NOMO-1 treated with dmso at 0.1 percent for 144 hours (cell line): ENCODE results near the gene PERM1.
"Not testable (repeated sequence)": the region's sequence is repeated elsewhere in the genome, so short reads cannot be mapped to it uniquely, and the experiment has no call there.

Experiments used
- DNase-seq: peaks from one replicate; lab custom pipeline; 2025; ENCODE audit not compliant: unreplicated experiment; lab: John Stamatoyannopoulos, UW

Gene PERM1

DNA sequence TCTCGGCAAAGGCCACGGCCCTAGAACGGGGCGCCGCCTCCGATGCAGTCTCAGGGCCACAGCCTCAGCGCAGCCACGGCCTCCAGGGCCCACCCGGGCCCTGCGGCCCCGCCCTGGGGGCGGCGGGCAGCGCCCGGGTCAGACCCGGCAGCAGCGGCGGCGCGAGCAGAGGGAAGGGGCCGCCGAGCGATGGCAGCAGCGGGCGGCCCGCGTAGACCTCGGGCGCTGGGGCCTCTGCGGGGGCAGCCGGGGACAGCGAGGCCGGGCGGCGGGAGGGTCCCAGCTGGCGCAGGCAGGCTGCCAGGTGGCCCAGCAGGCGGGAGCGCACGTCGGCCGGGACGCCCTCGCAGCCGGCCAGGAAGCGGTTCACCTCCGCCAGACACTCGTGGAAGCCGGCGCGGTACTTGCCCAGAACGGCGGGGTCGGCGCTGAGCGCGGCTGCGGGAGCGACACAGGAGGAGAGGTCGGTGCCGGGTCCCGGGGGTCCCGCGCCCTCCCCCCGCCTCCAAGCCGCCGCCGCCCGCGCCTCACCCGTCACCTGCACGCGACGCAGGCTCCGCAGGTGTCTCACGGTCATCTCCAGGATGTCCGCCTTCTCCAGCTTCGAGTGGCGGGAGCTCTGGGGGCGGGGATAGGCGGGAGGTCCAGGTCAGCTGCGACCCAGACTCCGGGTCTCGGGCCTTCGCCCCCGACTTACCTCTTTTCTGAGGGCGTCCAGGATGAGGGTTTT lies 17.3 kb upstream of the PERM1 start:
- no peak for DNase-seq

DNA sequence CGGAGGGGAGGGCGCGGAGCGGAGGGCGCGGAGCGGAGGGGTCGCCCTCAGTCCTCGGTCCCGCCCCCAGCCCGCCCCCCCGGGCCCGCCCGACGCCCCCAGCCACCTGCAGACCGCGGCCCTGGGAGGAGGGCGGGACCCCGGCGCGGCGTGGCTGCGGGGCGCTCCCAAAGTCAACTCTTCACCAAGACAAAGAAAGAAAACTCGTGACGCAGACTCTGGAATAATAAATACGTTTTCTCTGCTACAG lies 16.8 kb upstream of the PERM1 start:
- no peak for DNase-seq

DNA sequence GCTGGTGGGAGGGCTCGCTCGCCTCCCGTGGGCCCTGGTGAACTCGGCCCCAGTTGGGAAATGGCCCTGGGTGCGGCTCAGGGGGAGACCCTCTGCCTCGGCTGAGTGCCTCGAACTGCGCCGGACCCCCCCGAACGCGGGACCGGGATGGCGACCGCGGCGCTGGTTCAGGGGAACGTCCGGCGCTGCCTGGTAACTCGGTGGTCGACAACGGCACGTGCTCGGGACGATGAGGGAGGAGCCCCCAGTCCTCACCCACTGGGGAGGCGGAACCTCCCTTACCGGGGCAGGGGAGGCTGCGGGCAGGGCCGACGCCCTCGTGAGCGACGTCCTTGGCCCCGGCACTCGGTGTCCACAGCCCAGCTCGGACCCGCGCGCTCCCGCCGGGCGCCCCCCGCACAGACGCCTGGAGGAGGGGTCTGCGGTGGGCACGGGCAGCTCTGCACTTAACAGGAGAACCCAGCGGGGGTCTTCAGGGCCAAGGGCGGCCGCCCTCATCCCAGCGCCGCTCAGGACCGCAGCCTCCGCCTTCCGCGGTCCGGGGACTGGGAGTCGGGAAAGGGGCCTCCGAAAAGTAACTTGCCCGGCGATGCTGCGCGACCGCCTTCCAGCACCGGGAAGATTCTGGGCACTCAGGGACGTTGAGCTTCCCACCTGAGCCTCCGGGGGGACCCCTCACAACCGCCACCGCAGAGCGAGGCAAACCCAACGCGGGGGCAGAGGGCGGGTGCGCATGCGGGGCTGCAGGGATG lies 16.3 kb upstream of the PERM1 start:
- no peak for DNase-seq

DNA sequence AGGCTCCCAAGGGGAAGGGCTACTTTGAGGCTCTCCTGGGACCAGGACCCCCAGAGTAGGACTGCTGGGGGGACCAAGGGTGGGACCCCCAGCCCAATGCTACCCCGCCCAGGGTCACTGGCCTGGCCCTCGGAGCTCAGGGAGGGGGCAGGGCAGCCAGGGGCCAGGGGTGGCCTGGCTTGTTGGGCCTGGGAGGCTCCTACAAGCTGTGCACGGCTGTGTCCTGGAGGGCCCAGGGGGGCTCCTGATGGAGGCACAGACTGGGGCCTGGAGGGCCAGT lies 15.8 kb upstream of the PERM1 start:
- DNase-seq = no peak

DNA sequence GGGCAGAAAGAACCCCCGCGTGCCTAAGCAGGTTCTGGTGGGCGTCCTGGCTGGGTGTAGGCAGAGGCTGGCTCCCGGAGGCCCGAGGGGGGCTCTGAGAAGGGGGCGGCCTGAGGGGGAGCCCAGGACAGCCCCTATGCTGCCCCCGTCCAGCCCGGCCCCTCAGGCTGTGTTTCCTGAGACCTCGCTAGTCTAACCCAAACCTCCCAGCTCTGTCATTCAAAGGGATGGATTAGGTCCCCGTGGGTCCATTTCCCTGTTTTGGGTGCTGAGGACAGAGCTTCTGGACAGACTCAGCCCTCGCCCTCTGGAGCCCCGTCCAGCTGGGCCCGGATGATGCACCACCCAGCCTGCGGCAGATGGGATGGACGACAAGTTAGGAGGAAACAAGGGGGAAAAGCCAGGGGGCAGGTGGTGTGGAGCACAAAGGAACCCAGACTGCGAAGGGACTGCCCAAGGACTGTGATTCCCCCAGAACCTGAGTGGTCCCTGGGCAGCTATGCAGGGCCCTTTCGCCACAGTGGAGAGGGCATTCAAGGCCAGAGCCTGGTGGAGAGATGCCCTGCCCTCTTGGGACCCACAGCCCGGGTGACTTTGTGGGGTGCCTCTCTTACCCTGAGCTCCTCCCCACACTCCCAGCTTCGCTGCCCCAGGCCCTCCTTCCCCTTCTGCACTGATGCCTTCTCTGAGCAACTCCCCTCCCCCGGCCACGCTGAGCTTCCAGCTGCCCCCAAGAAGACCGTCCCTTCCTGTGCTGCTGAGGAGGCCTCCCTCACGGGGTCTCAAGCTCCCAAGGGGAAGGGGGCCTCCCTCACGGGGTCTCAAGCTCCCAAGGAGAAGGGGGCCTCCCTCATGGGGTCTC lies 15.2 kb upstream of the PERM1 start:
- DNase-seq = no peak

DNA sequence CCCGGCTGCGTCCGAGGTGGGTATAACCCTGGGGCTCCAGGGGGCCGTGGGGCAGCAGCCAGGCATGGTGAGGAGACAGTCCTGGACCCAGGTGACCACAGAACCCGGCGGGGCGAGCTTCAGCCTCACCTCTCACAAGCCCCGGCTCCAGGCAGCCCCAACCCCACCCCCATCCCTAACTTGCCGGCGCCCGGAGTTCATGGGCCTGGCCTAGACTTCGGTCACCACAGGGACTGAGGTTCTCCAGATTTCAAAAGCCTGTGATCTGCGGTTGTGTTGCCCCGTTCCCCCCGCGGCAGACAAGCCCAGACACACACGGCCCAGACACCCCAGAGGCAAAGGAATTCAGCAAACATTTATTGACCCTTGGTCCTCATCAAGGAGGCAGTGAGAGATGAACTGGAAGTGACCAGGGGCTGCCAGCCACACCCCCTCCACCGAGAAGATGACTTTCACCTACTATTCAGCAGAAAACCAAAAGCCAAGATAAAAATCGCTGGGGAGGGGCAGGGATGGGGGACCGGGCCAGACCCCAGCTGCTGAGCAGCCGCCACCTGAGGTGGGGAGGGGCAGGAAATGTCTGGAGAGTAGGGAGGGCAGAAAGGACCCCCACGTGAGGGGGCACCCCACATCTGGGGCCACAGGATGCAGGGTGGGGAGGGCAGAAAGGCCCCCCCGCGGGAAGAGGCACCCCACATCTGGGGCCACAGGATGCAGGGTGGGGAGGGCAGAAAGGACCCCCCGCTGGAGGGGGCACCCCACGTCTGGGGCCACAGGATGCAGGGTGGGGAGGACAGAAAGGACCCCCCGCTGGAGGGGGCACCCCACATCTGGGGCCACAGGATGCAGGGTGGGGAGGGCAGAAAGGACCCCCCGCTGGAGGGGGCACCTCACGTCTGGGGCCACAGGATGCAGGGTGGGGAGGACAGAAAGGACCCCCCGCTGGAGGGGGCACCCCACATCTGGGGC lies 14.1 kb upstream of the PERM1 start:
- no peak for DNase-seq

DNA sequence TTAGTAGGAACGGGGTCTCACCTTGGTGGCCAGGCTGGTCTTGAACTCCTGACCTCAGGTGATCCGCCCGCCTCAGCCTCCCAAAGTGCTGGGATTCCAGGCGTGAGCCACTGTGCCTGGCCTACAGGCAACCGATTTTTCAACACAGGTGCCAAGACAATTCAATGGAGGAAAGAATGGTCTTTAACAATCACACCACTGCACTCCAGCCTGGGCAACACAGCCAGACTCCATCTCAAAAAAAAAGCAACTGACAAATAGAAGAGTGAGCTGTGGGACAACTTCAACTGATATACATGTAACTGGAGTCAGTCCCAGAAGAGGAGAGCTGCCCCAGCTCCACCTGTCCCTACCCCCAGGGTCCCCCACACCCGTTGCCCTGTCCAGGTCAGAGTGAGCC lies 12.7 kb upstream of the PERM1 start:
- not testable (repeated sequence) for DNase-seq

DNA sequence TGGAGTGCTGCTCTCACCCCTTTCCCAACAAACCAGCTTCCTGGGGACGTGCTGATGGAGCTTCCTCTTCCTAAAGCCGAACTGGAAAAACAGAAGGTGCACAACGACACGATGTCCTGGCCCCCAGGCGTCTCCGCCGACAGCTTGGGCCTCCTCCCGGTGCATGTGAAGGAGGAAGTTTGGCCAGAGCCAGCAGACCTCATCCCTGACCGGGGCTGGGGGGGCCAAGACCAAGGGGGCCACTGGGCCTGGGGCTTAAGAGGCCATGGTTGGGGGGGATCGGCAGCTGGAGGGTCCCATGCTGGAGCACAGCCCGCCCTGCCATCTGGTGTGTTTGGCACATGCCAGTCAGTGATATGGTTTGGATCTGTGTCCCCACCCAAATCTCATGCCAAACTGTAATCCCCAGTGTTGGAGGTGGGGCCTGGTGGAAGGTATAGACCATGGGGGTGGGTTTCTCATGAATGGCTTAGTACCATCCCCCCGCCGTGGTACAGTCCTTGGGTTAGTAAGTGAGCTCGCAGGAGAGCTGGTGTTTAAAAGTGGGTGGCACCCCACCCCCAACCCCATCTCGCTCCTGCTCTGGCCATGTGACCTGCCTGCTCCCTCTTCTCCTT lies 11.6 kb upstream of the PERM1 start:
- DNase-seq = no peak

DNA sequence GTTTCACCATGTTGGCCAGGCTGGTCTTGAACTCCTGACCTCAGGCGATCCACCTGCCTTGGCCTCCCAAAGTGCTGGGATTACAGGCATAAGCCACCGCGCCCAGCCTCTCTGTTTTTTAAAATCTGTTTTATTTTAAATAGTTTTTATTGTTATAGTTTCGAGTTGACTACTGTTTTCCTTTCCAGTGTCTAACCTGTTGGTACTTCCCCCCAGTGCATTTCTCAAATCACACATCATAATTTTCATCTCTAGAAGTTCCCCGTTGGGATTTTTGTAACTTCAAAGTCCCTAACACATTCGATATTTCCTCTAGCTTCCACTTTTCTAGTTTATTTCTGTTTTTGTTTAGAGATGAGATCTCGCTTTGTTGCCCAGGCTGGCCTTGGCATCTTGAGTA lies 10.5 kb upstream of the PERM1 start:
- DNase-seq = no peak

DNA sequence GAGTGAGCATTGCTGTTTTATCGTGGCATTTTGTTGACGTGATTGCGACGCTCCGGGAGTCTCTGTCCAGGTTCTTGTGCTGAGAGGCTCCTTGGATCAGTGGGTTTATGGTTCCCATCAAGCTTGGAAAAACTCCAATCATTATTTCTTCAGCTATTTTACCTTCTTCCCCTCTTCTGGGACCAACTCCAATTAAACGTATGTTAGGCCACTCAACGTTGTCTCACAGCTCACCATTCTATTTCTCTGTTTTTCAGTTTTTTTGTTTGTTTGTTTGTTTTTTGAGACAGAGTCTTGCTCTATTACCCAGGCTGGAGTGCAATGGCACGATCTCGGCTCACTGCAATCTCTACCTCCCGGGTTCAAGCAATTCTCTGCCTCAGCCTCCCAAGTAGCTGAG lies 10.0 kb upstream of the PERM1 start:
- DNase-seq = no peak

DNA sequence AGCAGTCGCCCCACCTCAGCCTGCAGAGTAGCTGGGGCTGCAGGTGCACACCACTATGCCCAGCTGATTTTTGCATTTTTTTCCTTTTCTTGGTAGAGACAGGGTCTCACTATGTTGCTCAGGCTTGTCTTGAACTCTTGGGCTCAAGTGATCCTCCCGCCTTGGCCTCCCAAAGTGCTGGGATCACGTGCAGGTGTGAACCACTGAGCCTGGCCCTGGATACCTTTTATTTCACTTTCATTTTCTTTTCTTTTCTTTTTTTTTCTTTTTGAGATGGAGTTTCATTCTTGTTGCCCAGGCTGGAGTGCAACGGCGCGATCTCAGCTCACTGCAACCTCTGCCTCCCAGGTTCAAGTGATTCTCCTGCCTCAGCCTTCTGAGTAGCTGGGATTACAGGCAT lies 9.4 kb upstream of the PERM1 start:
- not testable (repeated sequence) for DNase-seq

DNA sequence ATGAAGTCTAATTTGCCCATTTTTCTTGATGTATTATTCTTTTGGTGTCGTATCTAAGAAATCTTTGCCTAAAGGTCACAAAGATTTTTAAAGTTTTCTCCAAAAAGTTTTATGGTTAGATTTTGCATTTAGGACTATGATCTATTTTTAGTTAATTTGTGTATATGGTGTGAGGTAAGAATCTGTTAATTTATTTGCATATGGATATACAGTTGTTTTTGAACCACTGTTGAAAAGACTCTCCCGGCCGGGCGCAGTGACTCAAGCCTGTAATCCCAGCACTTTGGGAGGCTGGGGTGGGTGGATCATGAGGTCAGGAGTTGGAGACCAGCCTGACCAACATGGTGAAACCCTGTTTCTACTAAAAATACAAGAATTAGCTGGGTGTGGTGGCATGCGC lies 6.2 kb upstream of the PERM1 start:
- not testable (repeated sequence) for DNase-seq

DNA sequence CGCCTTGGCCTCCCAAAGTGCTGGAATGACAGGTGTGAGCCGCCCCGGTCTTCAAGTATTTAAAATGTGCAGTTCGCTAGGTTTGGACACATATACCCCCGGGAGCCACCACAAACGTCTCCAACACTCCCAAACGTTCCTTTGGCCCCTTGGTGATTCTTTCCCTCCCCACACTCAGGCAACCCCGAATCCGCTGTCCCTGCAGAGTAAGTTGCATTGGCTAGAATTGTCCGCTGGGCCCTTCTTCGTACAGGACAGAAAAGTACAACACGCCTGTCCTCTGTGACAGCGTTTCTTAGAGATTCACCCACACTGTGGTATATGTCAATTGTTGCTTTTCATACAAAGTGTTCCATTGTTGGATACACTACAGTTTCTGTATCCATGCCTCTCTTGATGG lies 3.2 kb upstream of the PERM1 start:
- DNase-seq = no peak

DNA sequence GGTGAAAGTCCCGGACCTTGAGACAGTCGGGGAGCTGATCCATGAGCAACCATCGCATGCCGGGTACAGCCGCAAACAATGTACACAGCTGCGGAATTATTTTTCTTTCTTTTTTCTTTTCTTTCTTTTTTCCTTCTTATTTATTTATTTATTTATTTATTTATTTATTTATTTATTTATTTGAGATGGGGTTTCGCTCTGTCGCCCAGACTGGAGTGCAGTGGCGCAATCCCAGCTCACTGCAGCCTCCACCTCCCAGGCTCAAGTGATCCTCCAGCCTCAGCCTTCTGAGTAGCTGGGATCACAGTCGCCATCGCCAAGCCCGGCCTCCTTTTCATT lies 2.6 kb upstream of the PERM1 start:
- no peak for DNase-seq

DNA sequence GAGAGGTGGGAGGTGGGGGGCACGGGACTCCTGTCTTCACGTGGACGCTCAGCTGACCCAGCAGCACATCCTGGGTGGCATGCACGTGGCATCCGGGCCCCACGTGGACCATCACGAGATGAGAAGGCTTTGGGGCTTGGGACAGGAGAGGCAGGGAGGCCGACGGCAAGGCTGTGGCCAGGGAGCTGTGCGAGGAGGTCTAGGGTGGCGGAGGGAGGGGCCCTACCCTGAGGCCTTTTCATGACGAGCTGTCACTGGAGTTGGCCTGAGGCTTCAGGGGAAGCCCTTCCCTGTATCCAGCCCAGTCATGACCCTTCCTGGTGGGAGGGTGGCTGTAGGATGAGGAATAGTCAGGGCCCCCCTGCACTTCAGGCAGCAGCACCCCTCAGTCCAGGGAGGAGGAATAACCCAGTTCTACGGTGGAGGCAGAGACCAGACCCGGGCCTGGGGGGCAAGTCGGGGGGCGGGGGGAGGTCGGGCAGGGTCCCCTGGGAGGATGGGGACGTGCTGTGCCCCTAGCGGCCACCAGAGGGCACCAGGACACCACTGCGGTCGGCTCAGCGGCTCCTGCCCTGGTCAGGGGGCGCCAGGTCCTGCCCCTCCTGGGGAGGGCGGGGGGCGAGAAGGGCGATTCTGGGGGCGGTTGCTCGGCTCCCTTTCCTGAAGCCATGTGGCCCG lies 2.0 kb upstream of the PERM1 start:
- DNase-seq = no peak

DNA sequence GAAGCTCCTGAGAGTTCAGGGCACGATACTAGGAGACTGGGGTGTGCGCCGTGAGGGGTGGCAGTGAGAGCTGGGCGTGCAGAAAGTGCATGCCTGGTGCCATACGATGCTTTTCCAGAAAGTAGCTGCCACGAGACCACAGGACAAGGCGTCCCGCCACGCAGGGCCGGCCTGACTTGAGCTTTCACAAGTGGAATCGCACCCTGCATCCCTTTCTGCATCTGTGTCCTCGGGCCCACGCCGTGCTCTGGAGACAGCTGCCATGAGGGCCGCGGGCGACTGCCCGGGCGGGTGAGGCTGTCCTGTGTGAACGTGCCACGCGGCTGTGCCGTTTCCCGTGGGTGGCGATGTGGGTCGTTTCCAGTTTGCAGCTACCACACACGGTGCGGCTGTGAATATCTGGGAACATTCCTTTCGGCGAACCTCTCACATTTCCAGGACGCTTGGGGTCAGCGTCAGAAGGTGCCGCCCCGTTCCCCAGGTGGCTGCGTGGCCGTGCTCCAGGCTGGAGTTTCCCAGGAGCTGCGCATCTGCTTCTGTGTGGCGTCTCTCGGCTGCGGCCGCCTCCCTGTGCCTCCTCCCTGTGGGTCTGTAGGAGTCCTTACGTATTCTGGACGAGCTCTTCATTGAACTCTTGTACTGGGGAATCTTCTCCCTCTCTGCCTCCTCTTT lies 1.0 kb upstream of the PERM1 start:
- no peak for DNase-seq

DNA sequence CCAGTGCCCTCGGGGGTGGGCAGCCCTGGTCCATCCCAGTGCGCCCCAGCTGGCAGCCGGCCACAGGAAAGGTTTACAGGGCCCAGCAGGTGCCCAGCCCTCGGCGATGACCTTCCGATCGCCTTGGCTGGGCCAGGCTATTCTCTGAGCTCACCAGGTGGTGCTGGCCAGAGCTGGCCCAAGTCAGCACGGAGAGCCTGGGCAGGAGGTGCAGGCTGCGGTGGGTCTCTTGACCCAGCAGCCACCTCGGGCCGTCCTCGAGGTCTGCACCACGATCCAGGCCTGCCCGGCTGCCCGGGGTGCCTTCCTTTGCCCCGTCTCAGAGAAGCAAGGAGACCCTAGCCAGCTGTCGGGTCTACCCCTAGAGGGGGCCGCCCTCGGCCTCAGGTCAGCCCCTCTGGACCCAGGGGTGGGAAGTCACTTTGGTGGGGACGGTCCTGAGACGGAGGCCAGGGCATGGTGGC lies 370 bp downstream of the PERM1 start:
- no peak for DNase-seq

DNA sequence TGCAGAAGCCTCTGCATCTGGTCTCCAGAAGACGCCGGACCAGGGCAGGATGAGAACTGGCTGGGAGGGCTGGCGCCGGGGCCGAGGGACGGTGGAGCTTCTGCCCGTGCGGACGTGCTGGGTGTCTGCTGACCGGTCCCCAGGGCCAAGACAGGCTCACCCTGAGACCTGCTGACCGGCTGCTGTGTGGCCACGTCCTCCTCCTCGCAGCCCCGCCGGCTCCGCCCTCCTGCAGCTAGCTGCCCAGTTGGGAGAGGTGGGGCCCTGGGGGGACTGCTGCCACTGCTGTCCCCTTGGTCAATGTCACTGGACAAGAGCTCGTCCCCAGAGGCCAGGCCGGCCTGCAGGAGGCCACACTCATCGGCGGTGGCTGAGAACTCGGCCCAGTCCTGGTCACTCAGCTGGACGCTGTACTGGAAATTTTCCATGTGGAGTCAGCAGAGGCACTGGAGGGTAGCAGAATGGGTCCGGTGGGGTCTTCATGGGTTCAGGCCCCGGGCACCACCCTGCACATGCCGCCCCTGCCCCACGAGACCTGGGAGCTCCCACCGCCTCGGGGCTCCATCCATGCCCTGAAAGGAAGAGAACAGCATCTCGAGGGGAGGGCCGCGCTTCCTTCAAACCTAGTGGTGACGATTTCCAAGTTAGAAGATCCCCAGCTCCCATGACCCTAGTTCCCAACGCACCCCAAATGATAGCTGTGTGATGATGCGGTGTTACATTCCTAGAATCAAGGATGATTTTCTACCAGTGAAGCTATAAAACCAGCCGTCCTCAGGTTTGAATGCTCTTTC lies 1.1 kb downstream of the PERM1 start:
- DNase-seq = no peak

DNA sequence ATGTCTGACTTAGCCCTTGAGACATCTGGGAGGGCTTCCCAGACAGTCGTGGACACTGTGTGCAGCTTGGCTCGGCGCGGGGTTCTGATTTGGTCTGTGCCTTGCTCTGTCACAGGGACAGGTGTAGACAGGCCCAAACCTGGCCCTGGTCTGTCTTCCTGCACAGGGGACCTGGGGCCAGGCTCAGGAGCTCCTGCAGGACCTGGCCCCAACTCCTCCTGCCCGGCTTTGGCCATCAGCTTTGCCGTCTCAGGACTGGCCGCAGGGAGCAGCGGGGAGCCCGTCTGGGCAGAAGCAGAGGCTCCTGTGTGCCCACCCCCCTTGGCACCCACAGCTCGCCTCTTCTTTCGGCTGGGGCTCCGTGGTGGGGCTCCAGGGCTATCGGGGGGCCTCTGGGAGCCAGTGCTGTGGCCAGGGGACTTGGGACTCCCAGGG lies 1.7 kb downstream of the PERM1 start:
- DNase-seq = no peak
